ENCODE measurements around the gene PPP2R5A.

DNA sequence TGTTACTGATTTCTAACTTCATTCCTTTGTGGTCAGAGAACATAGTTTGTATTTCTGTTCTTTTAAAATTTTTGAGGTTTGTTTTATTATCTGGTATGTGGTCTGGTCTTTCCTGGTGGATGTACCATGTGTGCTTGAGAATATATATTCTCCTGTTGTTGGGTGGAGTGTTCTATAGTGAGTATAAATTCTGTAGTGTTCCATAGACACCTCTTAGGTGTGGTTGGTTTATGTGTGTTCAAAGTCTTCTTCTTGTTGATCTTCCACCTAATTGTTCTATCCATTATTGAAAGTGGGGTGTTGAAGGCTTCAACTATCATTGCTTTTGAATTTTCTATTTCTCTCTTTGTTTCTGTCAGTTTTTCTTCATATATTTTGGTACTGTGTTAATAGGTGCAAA, 20.1 kb downstream of the PPP2R5A start:
- TF ChIP-seq, protein P1, sequence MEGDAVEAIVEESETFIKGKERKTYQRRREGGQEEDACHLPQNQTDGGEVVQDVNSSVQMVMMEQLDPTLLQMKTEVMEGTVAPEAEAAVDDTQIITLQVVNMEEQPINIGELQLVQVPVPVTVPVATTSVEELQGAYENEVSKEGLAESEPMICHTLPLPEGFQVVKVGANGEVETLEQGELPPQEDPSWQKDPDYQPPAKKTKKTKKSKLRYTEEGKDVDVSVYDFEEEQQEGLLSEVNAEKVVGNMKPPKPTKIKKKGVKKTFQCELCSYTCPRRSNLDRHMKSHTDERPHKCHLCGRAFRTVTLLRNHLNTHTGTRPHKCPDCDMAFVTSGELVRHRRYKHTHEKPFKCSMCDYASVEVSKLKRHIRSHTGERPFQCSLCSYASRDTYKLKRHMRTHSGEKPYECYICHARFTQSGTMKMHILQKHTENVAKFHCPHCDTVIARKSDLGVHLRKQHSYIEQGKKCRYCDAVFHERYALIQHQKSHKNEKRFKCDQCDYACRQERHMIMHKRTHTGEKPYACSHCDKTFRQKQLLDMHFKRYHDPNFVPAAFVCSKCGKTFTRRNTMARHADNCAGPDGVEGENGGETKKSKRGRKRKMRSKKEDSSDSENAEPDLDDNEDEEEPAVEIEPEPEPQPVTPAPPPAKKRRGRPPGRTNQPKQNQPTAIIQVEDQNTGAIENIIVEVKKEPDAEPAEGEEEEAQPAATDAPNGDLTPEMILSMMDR (IDR thresholded peaks at IDR 0.05): no peak
- no peak for TF ChIP-seq EP300 (IDR thresholded peaks at IDR 0.05)
